Fibroblast of skin of back (primary cell): ENCODE results near the gene OR2T8.

ENCODE experiments used
- DNase-seq: peaks from one replicate; pipeline ENCODE4 v3.0.0-alpha.2; 2013

Gene OR2T8

DNA sequence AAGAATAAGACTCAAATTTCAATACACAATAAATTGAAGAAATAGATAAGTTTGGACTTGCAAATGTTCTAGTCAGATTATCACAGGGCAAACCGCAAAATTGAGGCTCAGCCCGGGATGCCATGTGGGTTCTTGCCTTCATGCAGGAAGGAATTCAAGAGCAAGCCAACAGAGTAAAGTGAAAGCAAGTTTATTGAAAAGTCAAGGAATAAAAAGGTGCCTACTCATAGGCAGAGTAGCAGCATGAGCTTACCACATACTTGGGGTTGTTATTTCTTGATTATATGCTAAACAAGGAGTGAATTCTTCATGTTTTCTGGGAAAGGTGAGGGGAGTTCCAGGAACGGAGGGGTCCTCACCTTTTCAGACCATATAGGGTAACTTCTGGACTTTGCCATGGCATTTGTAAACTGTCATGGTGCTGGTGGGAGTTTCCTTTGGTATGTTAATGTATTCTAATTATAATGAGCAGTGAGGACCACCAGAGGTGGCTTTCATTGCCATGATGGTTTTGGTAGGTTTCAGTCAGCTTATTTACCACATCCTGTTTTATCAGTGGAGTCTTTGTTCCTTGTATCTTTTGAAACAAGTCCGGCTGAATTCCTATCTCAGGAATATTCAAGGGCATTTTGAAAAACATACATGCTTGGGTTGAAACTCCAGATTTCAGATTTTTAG lies 43.0 kb downstream of the OR2T8 start:
- no peak for DNase-seq

GRCh38 chr1:247964933-247965332 lies 44.9 kb downstream of the OR2T8 start, which contains the start of gene OR2AK2:
Gene OR2AK2 (plus strand): TSS chr1:247965233. CDS start chr1:247965377, 144 bp downstream.
- no peak for DNase-seq

DNA sequence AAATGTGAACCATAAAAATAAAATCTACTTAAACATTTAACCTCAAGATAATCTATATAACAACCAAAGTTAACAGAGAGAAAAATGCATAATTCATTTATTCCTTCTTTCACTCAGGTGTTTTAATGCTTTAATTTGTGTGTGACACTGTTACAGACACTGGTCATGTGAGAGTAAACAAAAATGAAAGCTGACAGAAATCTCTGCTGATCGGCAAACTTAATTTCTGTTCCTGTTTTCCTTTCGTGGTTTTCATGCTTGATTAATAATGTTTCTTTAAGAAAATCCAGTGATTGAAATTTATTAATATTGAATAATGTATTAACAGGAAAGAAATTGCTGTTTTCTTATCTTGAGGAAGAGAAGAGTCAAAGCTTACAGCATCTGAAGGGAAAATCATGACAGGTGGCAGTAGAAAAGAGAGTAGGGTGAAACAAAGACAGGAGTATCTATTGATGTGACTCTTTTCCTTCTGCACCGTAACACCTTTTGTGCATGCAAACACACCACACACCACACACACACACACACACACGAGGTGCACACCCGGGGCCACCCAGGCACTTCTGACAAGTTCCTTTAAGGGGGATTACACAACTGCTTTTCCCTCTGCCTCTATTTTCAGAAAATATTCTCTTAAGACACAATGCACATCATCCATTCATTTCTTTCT lies 46.6 kb downstream of the OR2T8 start:
- DNase-seq, result no peak
